Adipocyte (in vitro differentiated cells): ENCODE data around the gene PTPRM.

Source experiments
- DNase-seq: peaks from one replicate; pipeline ENCODE4 v3.0.0-alpha.2; 2015; ENCODE audit warnings: low read depth
- H3K27me3 ChIP-seq: replicated peaks from 2 replicates; pipeline ENCODE4 v1.7.0; 2013; ENCODE audit warnings: mild to moderate bottlenecking, low read length, moderate library complexity; ENCODE audit not compliant: control insufficient read depth, insufficient read depth
- H3K36me3 ChIP-seq: 2 replicates; pipeline ENCODE4 v1.7.0; 2013; ENCODE audit warnings: low read length, mild to moderate bottlenecking, moderate library complexity; ENCODE audit not compliant: control insufficient read depth, insufficient read depth, severe bottlenecking
- H3K4me1 ChIP-seq: 2 replicates; pipeline ENCODE4 v1.7.0; 2013; ENCODE audit warnings: mild to moderate bottlenecking, low read length, moderate library complexity; ENCODE audit not compliant: control insufficient read depth, insufficient read depth
- H3K4me3 ChIP-seq: 2 replicates; pipeline ENCODE4 v1.7.0; 2013; ENCODE audit warnings: mild to moderate bottlenecking, low read length, moderate library complexity
- H3K9ac ChIP-seq: 2 replicates; pipeline ENCODE4 v1.7.0; 2013; ENCODE audit warnings: mild to moderate bottlenecking, low read length, moderate library complexity
- H3K9me3 ChIP-seq: 2 replicates; pipeline ENCODE4 v1.7.0; 2013; ENCODE audit warnings: mild to moderate bottlenecking, low read length, moderate library complexity; ENCODE audit not compliant: control insufficient read depth

Gene PTPRM

DNA sequence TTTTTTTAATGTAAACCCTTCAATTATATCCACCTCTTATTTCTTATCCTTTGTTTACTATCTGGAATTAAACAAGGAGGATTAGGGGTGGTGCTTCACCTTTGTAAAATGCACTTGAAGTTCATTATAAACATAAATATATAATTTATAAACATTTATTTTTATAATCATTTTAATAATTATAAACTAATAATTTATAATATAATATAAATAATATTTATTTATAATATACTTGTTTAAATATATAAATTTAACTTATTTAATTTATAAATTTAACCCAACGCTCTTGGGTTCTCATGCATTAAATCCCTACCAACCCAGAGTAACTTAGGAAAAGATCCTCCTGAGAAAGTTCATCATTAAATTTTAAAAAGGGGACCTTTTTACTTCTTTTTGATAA, 452.5 kb downstream of the PTPRM start:
- Histone ChIP-seq H3K27me3 (no peaks in the 10 kb centered on the region), H3K36me3 (no peaks in the 10 kb centered on the region), H3K4me3 (no peak overlapping the region), H3K4me1 (peaks cover 3% of the 10 kb centered on the region), H3K9ac (no peak overlapping the region), H3K9me3 (no peaks in the 10 kb centered on the region)
- no peak for DNase-seq

DNA sequence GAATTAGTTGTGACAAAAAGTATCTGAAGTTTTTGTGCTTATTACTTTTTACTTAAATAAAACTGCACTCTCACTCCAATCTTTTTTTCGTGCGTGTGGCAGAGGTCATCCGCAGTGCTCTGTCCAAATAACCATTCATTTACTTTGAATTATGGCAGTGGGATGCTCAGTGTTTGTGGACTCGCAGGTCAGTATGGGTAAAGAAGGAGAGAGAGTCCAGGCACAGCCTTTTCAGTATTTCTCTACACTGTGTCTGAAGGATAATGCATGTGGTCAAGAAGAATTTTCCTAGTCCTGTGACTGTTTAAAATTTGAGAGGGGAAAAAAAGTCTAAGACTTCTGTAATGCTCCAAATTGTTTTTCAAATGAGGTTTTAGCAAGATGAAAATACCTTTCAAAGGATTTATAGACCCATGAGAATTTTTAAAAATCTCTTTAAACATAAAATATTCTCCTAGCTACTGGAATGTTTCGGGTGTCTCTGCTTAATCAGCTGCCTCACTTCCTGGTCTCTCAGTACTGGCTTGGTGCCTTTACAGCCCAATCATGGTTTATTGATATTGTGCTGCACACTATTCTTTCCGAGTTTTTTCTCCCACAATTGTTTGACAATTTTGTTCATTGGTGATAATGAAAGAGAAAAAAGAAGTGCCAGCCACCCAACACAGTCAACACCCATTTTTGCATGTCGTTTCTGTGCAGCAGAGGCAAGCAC, 453.2 kb downstream of the PTPRM start:
- DNase-seq: no peak
- H3K9ac ChIP-seq: no peak overlapping the region
- H3K36me3 ChIP-seq: no peaks in the 10 kb centered on the region
- H3K4me1 ChIP-seq: peaks cover 3% of the 10 kb centered on the region
- no peak overlapping the region for H3K4me3 ChIP-seq
- no peaks in the 10 kb centered on the region for H3K9me3 ChIP-seq
- no peaks in the 10 kb centered on the region for H3K27me3 ChIP-seq

DNA sequence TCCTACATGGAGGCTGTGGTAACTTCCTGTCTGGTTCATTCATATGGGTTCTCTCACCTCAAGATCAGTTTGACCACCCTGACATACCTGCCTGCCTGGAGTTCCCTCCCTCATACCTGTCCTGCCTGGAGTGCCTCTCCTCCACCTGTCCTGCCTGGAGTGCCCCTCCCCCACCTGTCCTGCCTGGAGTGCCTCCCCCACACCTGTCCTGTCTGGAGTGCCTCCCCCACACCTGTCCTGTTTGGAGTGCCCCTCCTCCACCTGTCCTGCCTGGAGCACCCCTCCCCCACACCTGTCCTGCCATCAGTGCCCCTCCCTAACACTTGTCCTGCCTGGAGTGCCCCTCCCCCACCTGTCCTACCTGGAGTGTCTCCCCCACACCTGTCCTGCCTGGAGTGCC, 461.9 kb downstream of the PTPRM start:
- H3K27me3 ChIP-seq: no peaks in the 10 kb centered on the region
- H3K4me3 ChIP-seq: no peak overlapping the region
- no peak for DNase-seq

DNA sequence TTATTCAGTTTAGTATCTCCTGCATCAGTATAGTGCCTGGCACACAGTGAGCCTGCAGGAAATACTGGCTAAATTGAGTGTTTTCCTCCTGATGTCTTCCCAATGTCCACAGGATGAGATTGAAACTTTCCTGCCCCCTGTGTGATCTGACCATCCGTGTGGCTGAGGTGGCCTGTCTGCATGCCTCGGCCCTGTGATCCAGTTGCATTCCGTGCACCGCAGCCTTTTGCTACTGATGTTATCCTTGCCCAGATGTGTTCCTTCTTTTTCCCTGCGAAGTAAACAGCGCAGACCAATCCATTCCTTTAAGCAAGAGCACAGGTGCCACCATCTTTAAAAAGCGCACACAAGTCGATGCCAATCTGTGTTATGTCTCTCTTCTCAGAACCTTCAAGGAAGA, 462.6 kb downstream of the PTPRM start:
- no peaks in the 10 kb centered on the region for H3K9me3 ChIP-seq
- H3K36me3 ChIP-seq: no peaks in the 10 kb centered on the region
- H3K4me1 ChIP-seq: no peaks in the 10 kb centered on the region
- H3K4me3 ChIP-seq: no peak overlapping the region
- H3K9ac ChIP-seq: no peak overlapping the region
- no peaks in the 10 kb centered on the region for H3K27me3 ChIP-seq
- no peak for DNase-seq

More for the DNA sequence above, 461.9 kb downstream of the PTPRM start:
- Histone ChIP-seq H3K4me1 (peaks cover 3% of the 10 kb centered on the region), H3K36me3 (no peaks in the 10 kb centered on the region), H3K9me3 (no peaks in the 10 kb centered on the region), H3K9ac (no peak overlapping the region)

DNA sequence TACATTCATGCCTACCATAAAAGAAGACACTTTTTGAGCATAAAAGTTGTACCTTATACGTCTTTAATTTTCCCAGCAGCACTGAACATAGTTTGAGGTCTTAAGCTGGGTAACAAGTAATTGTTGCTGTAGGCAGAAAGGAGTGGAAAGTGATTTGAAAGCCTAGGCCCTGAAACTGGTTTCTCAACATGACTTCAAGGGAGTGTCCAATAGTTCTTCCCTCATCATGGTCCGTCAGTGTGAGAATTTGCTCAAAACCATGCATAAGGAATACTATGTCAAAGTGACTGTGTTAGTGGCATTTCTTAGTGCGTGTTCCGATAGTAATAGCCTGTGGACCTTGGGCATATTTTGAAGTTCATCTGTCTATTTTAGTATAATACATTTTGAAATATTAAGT, 463.1 kb downstream of the PTPRM start:
- no peaks in the 10 kb centered on the region for H3K36me3 ChIP-seq
- H3K9ac ChIP-seq: no peak overlapping the region
- H3K9me3 ChIP-seq: no peaks in the 10 kb centered on the region
- no peak for DNase-seq
- no peaks in the 10 kb centered on the region for H3K27me3 ChIP-seq
- no peak overlapping the region for H3K4me3 ChIP-seq
- H3K4me1 ChIP-seq: no peaks in the 10 kb centered on the region

DNA sequence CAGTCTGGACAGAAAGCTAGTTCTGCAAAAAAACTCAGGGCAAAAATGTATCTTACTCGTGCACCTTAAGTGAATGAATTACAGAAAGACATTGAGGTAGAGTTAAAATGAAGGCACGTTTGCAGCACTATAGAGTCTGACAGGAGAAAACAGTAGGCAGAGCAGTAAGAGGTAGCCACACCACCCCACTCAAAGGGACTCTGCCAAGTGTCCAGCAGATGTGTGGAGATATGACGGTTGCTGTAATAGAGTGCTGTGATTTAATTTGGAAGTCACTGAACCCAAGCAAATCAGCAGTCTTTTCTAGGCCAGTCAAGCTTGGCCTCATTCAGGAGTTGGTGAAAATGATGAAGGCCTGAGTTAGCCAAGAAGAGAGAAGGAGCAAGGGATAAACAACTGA, 464.4 kb downstream of the PTPRM start:
- H3K4me1 ChIP-seq: no peaks in the 10 kb centered on the region
- H3K9me3 ChIP-seq: no peaks in the 10 kb centered on the region
- no peaks in the 10 kb centered on the region for H3K36me3 ChIP-seq
- no peak overlapping the region for H3K4me3 ChIP-seq
- no peak overlapping the region for H3K9ac ChIP-seq
- H3K27me3 ChIP-seq: no peaks in the 10 kb centered on the region
- DNase-seq: no peak

DNA sequence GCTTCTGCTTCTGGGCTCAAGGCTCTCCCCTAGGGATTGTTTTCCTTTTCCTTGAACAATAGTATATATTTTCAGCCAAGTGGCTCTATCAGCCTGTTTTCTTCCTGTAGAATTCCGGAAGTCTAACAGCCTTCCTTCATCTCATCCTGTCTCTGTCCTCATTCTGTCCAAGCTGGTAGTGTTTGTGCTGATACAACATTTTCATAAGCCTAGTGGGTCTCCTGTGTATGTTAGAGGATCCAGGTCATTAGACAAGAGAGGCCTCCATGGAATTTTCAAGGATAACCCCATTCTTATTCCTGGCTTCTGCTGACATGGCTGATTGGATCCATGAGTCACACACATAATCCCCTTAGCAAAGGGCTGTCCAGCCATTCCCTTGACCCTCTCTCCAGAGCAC, 467.6 kb downstream of the PTPRM start:
- no peak for DNase-seq
- no peaks in the 10 kb centered on the region for H3K36me3 ChIP-seq
- H3K4me3 ChIP-seq: no peak overlapping the region
- H3K9me3 ChIP-seq: no peaks in the 10 kb centered on the region
- H3K4me1 ChIP-seq: peaks cover 11% of the 10 kb centered on the region
- no peaks in the 10 kb centered on the region for H3K27me3 ChIP-seq
- no peak overlapping the region for H3K9ac ChIP-seq

DNA sequence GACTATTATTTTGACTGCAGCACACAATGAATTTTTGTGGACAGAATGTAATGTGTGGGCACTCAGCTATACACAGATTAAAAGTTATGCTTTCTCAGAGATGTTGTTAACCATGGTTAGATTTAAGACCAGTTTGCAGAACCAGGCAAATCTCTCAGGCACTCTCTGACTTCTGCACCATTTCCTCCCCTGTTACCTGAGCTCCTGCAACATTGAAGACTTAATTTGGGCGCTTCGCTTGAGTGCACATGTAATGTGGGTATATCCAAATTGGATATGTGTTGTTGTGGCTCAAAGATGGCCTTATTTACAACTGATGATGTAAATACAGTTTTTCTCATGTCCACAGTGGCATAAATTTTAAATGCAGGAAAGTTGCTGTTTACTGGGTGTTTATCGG, 469.4 kb downstream of the PTPRM start:
- H3K4me3 ChIP-seq: no peak overlapping the region
- DNase-seq: no peak
- no peaks in the 10 kb centered on the region for H3K27me3 ChIP-seq
- H3K4me1 ChIP-seq: peaks cover 11% of the 10 kb centered on the region
- H3K9me3 ChIP-seq: no peaks in the 10 kb centered on the region
- H3K9ac ChIP-seq: no peak overlapping the region
- H3K36me3 ChIP-seq: no peaks in the 10 kb centered on the region

DNA sequence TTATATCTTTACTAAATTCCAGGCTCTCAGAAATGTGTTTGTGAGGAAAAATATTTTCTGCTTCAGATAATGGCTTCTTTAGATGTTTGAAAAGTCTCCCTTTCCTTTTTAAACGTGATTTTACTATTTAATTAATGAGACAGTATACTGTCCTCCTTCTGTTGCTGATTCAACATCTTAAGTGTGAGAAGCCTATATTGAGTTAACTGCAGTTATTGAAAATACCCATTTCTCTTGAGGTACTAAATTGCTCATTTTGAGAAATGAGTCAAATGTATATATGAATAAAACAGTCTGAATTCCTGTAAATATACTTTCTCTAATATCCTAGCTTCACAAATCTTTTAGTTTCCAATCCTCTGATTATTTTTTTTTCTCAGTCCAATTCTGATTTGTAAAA, 470.2 kb downstream of the PTPRM start:
- H3K9me3 ChIP-seq: no peaks in the 10 kb centered on the region
- DNase-seq: no peak
- H3K4me1 ChIP-seq: peaks cover 11% of the 10 kb centered on the region
- H3K36me3 ChIP-seq: no peaks in the 10 kb centered on the region
- no peak overlapping the region for H3K4me3 ChIP-seq
- H3K27me3 ChIP-seq: no peaks in the 10 kb centered on the region
- no peak overlapping the region for H3K9ac ChIP-seq

DNA sequence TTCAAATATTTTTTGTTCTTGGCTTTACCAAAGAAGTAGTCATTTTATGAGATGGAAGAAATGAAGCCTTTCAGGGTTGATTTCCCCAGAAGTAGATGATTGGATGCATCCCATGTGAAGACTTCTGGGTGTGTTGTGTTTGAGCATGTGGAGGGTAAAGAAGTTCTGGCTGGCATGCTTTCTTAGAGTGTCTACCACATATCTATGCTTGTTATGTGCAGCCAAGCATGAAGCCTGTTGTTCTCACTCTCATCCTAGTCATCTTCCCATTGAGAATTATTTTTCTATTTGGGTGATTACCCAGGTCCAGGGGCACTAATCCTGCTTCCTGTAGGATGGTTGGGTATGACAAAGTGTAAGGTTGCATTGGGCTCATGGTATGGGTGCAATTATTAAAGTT, 472.9 kb downstream of the PTPRM start:
- Histone ChIP-seq H3K4me1 (peaks cover 11% of the 10 kb centered on the region), H3K27me3 (no peaks in the 10 kb centered on the region), H3K9ac (no peak overlapping the region), H3K36me3 (no peaks in the 10 kb centered on the region), H3K9me3 (no peaks in the 10 kb centered on the region), H3K4me3 (no peak overlapping the region)
- DNase-seq: no peak

DNA sequence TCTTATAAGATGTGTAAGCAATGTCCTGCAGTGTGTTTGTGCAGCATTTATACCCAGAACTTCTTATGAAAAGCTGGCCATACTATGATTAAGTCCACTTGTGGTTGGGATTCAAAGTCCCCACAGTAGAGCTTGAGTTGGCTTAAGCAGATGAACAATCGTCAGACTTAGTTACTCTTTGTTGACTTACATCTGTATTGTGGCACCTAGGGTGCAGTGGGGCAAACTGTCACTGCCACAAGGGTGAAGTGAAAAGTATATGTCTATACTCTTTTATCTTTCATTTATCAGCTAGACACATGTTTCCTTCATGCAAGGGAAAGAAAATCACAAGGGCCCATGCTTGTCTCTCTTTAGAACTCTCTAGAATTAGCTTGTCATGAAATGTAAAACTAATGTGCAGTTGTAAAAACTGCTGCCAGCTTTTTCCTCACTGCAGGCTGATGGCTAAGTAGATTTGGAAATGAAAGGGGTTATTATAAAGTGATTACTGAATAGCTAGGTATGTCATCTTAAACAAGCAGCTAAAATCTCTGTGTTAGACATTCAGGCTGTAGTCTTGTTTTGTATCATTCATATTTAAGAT, 474.5 kb downstream of the PTPRM start:
- no peaks in the 10 kb centered on the region for H3K36me3 ChIP-seq
- no peaks in the 10 kb centered on the region for H3K27me3 ChIP-seq
- peaks cover 11% of the 10 kb centered on the region for H3K4me1 ChIP-seq
- no peak overlapping the region for H3K4me3 ChIP-seq
- H3K9ac ChIP-seq: no peak overlapping the region
- DNase-seq: no peak
- no peaks in the 10 kb centered on the region for H3K9me3 ChIP-seq

DNA sequence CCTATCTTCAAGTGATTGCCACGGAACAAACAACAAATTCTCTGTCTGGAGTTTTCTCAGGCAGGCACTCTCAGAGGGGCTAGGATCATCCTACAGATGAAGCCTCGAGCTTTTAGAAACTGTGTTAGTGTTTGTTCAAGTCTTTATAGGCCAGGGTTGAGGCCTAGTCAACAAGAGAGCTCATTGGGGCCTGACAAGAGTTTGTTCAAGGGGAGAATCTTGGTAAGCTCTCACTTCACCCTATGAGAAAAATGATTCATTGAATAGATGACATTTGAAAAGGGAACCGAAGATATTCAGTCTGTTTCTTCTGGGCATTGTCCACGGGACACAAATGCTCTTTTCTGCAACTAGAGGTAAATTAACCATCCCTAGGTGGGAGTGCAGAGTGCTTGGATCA, 476.9 kb downstream of the PTPRM start:
- no peak overlapping the region for H3K4me3 ChIP-seq
- no peaks in the 10 kb centered on the region for H3K9me3 ChIP-seq
- H3K9ac ChIP-seq: no peak overlapping the region
- DNase-seq: no peak
- no peaks in the 10 kb centered on the region for H3K27me3 ChIP-seq
- no peaks in the 10 kb centered on the region for H3K36me3 ChIP-seq
- peaks cover 4% of the 10 kb centered on the region for H3K4me1 ChIP-seq
